ENCODE measurements around the gene CD209.

Gene CD209

DNA sequence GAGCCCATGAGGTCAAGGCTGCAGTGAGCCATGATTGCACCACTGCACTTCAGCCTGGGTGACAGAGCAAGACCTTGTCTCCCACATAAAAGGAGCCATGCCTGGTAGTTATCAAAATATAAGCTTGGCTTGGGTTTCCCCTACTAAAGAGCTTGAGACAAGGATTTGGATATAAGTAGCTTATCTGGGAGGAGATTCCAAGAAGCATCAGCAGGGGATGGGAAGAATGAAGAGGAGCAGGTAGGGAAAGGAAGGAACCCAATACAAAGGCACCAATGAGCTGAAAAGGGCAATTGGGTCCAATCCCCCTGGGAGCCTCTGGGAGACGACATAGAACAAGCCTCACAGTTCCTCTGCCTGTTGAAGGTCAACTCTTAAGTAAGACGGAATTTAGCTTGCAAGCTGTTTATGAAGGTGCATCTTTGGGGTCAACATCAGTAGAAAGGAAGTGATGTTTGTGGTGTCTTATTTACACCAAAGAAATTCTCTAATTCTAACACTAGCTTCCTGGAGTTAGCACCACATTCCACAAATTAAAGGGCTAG lies 8.1 kb downstream of the CD209 start:
- DNase-seq = no peak

DNA sequence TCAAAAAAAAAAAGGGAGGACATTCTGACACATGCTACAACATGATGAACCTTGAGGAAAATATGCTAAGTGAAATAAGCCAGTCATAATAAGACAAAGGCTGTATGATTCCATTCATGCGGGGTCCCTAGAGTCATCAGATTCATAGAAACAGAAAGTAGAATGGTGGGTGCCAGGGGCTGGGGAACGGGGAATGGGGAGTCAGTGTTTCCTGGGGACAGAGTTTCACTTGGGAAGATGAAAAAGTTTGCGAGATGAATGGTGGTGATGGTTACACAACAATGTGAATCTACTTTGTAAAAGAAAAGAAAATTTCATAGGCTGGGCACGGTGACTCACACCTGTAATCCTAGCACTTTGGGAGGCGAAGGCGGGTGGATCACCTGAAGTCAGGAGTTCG lies 9.3 kb downstream of the CD209 start:
- no peak for DNase-seq

DNA sequence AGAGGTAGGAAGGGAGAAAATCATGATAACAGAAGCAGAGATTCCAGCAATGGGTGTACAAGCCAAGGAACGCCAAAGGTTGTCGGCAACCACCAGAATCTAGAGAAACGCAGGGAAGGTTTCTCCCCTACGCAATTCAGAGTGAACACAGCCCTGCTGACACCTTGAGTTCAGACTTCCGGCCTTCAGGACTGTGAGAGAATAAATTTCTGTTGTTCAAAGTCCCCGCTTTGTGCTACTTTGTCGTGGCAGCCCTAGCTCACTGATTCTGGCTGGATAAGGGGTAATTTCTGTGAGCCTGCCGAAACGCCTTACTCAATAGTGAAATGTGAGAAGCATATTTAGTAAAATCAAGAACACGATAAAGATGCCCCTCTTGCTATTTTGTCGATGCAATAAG lies 10.1 kb downstream of the CD209 start:
- no peak for DNase-seq

DNA sequence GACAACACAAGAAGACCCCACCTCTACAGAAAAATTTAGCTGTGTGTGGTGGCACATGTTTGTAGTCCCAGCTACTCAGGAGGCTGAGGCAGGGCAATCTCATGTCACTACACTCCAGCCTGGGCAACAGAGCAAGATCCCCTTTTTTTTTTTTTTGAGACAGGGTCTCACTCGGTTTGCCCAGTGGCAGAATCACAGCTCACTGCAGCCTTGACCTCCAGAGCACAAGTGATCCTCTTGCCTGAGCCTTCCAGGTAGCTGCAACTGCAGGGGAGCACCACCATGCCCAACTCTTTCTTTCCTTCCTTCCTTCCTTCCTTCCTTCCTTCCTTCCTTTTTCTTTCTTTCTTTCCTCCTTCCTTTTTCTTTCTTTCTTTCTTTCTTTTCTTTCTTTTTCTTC lies 11.2 kb downstream of the CD209 start:
- no peak for DNase-seq

DNA sequence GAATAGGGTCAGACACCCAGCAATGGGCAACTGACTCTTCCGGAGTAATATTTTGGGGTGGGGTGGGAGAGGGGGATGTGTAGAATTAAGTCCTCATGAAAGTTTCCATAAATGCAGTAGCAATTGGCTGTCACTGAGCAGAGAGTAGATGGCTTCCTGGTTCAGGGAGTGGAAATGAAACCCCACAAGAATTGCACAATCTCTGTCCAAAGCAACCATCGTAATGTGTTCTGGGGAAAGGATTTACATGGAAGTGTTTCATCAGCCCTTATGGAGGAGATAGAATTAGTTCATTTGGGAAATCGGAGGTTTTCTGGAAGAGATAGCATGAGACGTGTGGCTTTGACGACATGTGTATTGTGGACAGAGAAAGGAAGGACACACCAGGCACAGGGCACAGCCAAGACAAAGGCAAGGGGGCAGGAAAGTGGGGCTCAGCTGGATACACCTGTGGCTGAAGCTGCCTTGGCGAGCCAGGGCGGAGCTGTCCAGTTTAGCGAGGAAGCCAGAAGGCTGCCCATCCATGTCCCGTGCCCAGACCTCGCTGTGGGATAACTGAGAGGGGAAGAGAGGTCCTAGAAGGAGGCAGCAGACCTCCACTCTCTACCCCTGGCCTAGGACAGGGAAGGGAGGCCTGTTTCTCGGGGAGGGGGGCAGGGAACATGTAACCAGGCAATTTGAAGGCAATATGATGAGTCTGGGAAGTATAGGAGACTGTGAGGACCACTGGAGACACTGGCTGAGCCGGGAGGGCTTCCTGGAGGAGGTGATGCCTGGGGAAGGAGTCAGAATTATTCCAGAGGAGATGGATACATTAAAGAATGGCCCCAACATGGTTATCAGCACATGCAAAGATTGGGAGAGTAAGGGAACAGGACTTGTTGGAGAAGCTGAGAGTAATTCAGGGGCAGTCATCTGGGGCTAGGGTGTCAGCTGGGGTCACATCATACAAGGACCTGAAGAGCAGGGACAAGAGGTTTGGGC lies 12.8 kb downstream of the CD209 start:
- DNase-seq = no peak

DNA sequence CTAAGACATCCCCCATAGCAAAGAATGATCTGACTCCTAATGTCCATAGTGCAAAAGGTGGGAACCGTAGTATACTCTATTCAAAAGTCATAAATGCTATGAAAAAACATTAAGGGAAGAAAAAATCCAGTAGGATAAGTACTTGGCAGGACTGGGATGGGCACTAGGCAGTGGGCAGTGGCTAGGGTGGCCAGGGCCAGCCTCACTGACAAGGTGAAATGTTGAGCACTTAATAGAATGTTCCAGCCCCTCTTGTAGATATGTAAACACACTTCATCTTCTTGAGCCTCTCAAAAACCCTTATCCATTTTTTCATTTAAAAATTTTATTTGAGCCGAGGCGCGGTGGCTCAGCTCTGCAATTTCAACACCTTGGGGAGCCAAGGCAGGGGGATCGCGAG lies 14.0 kb downstream of the CD209 start:
- DNase-seq = no peak

DNA sequence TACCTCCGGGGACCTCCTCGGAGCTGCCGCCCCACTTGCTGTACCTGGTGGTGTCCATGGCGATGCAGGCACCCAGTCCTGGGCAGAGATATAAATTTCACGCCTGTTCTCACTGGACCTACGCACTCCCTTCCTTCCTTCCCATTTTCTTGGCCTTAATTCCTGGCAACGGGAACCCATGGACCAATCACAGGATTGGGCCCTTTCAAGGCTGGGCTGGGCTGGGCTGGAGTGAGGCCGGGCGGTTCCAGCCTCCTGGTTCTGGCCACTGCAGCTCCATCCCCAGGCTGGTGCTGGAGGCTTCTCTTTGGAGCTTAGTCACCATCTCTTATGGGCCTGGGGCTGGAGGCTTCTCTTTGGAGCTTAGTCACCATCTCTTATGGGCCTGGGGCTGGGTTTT lies 15.3 kb downstream of the CD209 start, which contains the start of gene CLEC4G:
CLEC4G (minus strand) TSS at position 66 of the 400 bp plus-strand sequence; CDS start at position 58, 8 bp downstream.
- DNase-seq = no peak

DNA sequence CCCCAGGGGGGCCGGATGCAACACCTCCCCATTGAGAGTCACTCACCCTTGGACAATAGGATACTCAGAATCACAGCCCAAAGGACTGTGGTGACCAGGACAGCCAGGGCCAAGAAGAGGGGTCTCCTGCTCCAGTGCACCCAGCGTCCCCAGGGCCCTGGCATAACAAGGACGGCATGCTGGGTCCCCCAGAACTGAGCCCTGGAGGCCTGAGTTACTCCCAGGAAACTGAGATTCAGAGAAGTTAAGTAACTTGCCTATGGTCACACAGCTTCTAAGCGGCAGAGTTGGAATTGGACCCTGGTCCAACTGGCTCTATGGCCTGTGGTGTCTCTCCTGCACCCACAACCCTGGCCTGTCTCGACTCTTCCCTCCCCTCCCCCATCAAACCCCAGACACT lies 15.7 kb downstream of the CD209 start:
- DNase-seq = no peak

DNA sequence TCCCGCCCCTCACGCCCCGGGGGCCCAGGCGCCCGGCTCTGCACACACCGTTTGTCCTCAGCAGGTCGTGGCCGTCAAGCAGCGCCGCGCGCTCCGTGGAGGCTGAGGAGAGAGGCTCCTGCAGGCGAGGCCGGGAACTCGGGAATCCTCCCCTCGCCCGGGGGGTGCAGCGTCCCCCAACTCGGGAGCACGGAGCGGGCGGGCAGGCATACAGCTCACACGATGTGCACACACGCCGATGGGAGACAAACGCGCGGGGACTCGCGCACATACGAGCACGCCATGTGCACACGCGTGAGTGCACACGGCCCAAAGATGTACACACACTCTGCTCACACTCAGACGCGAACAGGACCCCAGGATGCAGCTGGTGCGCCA lies 16.1 kb downstream of the CD209 start:
- DNase-seq = no peak

DNA sequence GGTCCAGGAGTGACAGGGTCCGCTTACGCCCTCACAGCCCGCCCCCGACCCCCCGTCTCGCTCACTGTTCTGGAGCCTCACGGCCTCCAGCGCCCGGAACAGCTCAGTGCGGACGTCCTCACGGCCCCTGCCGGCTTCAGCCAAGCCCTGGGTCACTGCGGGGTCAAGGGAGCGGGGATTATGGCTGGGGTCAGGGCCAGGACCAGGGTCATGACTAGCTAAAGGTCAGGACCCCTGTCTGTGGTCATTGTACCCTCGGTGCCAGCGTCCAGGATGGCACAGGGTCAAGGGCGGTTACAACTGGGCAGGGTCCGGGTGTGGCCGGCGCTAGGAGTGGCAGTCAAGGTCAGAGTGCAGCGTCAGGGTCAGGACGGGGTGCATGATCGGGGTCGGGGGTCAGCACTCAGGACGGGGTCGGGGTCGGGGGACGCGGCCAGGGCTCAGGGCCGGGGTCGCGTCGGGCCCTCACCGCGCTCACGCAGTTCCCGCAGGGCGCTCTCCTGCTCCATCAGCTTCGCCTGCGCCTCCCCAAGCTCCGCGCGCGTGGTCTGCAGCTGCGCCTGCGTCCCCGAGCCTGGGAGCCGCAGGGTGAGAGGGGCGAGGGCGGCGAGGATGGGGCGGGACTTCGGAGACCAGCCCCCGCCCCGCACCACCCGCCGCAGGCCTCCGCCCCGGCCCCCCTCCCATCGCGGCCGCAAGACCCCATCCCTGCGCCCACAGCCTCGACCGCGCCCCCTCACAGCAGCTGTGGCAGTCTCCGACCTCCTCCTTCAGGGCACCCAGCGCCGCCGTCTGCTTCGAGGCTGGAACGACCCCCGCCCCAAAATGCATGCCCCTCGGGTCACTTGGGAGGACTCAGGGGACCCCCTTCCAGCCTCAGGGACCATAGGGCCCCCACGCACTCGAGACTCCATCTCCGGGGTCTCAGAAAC lies 16.8 kb downstream of the CD209 start:
- peak in 1 of 56 donors; percentile 53 for DNase-seq

DNA sequence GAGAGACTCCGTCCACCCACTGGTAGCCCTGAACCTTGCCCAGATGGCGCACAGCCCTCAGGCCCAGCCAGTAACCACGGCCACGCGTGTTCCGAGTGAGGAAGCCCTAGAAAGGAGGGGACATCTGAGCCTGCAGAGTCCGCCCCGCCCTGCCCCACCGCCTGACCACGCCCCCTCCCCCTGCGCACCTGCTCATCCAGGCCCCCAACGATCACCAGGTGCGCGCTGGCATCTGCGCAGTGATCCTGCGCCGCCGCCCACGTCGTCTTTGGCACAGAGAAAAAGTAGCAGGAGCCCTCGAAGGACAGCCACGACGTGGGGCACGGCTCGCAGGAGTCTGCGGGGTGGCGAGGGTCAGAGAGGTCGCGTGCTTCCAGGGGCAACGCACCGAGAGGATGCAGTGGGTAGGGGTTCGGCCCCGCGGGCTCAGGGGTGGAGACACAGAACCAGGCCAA lies 17.5 kb downstream of the CD209 start:
- DNase-seq = peak in 1 of 56 donors; percentile 53

DNA sequence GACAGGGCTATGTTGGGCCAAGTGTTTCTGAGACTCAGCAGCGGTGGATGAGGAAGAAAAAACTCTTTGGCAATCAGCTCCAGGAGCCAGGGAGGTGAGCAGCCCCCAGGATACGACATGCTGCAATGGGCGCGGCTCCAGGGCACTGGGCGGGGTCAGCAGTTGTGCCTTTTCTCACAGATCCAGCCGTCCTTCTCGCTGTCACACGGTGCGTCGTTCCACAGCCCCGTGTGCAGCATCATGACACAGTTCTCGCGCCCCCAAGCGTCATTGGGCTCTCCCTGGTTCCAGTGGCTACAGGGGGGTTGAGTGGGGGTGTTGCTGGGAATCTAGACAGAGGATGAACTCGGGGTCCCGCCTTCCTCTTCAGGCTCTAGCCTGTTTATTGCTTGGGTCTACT lies 18.1 kb downstream of the CD209 start:
- no peak for DNase-seq

DNA sequence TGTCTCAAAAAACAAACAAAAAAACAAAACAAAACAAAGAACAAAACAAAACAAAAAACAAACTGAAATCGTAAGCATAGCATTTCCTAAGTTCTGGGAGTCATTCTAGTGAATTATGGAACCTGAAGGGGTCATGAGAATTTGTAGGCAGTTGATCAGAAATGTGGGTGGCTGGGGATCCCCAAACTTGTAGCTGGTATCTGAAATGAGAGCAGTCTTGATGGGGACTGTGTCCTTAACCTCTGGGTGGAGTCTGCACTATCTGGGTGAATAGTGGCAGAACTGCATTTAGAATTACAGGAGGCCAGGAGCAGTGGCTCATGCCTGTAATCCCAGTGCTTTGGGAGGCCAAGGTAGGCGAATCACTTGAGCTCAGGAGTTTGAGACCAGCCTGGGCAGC lies 21.5 kb downstream of the CD209 start:
- no peak for DNase-seq

DNA sequence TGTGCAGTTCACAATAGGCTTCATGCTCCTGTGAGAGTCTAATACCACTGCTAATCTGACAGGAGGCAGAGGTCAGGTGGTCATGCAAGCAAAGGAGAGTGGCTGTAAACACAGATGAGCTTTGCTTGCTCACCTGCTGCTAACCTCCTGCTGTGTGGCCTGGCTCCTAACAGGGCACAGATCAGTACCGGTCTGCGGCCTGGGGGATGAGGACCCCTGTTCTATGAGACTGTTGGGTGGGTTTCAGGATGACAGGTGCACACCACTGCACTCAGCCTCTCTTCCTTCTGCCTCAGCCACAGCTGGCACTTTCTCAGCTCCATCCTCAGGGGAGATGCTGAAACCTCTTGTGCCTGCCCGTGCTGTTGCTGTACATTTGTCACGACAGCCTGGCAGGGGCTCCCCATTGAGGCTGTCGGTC lies 25.1 kb downstream of the CD209 start:
- DNase-seq = no peak

DNA sequence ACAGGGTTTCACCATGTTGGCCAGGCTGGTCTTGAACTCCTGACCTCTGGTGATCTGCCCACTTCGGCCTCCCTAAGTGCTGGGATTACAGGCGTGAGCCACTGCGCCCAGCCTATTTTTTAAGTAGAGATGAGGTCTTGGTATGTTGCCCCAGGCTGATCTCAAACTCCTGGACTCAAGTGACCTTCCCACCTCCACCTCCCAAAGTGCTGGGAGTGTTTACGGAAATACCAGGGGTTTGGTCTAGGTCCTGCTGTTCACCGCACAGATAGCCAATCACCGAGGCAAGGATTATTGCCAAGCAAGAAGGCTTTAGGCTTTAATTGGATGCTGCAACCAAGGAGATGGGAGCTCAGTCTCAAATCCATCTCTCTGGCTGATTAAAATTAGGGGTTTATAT lies 27.0 kb downstream of the CD209 start:
- no peak for DNase-seq

DNA sequence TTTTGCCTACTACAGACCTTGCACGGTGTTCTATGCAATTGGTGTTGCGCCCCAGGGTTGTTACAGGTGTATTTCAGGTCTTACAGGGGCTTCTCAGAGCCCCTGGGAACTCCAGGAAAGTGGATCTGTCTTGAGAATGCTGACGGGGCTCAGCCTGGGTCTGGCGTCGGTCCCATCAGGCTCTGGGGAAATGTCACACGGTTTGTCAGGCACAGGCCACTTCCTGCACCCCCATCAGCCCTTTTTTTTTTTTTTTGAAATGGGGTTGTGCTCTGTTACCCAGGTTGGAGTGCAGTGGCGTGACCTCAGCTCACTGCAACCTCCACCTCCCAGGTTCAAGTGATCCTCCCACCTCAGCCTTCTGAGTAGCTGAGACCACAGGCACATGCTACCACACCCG lies 28.7 kb downstream of the CD209 start:
- no peak for DNase-seq

DNA sequence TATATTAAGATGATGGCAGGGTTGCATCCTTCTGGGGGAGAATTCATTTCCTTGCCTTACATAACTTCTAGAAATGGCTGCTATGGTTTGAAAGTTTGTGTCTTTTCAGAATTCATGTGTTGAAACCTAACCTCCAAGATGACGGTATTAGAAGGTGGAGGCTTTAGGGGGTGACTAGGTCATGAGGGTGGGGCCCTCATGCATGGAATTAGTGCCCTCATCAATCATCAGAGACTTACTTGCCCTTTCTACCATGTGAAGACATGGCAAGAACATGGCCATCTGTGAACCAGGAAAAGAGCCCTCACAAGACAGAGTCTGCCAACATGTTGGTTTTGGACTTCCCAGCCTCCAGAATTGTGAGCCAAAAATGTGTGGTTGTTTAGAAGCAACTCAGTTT lies 30.6 kb downstream of the CD209 start:
- no peak for DNase-seq

DNA sequence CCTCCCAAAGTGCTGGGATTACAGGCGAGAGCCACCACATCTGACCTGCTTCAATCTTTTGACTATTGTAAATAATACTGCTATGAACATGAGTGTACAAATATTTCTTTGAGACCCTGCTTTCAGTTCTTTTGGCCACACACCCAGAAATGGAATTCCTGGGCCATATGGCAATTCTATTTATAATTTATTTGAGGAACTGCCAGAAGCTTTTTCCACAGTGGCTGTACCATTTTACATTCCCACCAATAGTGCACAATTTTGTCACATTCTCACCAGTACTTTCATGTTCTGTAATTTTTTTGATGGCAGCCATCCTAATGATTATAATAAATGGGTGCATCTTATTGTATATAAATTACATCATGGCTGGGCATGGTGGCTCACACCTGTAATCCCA lies 31.7 kb downstream of the CD209 start:
- DNase-seq = no peak

DNA sequence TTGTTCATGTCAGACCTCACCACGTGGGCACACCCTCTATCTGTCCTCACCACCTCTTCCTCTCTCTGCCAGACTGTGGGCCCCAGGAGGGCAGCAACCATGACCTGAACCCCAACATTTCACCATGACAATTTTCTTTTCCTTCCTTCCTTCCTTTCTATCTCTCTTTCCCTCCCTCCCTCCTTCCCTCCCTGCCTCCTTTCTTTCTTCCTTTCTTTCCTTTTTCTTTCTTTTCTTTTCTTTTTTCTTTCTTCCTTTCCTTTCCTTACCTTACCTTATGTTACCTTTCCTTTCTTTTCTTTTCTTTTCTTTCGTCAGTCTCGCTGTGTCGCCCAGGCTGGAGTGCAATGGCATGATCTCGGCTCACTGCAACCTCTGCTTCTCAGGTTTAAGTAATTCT lies 36.7 kb downstream of the CD209 start:
- DNase-seq = no peak

DNA sequence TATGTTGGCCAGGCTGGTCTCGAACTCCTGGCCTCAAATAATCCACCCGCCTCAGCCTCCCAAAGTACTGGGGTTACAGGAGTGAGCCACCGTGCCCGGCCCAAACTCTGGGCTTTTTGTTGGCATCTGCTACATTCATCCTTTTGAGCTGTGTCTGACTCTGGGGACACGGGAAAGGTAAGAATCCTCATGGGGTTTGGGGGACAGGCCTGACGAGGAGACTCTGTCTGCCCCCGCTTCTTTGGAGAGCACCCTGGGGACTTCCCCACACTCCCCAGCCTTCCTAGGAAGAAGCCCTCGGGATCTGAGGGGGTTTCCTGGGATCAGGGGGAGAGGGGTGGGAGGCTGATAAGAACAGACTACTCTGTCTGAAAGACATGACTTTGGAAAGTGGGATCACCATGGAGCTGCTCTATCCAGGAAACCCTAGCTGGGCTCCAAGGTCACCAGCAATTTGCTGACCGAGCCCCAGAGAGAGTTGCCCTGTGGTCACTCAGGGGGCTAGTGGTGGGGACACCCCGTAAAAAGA lies 37.3 kb downstream of the CD209 start:
- DNase-seq = no peak

DNA sequence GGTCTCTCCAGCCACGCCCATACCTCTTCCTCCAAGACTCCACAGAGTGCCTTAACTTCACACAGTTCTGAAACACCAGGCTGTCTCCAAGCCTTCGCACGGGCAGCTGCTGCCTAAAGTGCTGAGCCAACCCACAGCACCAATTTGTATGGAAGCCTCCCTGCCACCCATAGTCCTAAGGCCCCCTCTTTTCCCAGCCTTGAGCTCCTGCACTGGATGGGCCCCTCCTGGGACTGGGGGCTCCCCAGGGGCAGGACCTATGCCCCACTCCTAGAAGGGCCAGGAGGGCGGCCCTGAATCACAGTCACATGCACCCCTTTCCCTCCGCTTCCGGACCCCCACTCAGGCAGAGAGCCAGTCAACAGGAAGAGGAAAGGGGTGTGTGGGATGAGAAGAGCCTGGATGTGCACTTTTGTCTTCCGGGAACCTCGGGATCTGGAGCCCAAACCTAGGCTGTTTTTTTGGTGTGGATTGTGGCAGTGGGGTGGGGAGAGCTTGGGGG lies 40.3 kb downstream of the CD209 start:
- DNase-seq = no peak
